GM23338 (cell line): Measurements from ENCODE around the gene WDR45B. TPM values are rescaled to one million over a fixed set of nuclear protein-coding genes. Genes with fewer than 3 reads are reported as not detected.

ENCODE experiments used
- ATAC-seq: fragments of 200-7000 bp; cut with Tn5 transposase; 3 replicates; pipeline ENCODE4 v1.9.1; 2020
- DNase-seq: peaks from one replicate; pipeline ENCODE4 v3.0.0-alpha.2; 2015; ENCODE audit warnings: low spot score
- H2AFZ ChIP-seq: fragments of 200-600 bp; sonication (generic); 2 replicates; pipeline ENCODE4 v1.8.0; 2016; ENCODE audit warnings: antibody characterized with exemption, mild to moderate bottlenecking, moderate library complexity
- H3F3A ChIP-seq: fragments of 200-600 bp; sonication (generic); replicated peaks from 2 replicates; pipeline ENCODE4 v1.8.0; 2017; ENCODE audit warnings: antibody characterized with exemption, mixed run types, low read depth
- H3K27ac ChIP-seq: fragments of 200-600 bp; sonication (generic); 2 replicates; pipeline ENCODE4 v1.6.1; 2016; ENCODE audit warnings: low read depth
- H3K27me3 ChIP-seq: fragments of 200-600 bp; sonication (generic); 2 replicates; pipeline ENCODE4 v1.8.0; 2016; ENCODE audit warnings: mild to moderate bottlenecking, mixed run types, moderate library complexity; ENCODE audit not compliant: insufficient read depth
- H3K36me3 ChIP-seq: fragments of 200-600 bp; sonication (generic); 2 replicates; pipeline ENCODE4 v1.8.0; 2016; ENCODE audit warnings: mild to moderate bottlenecking; ENCODE audit not compliant: insufficient read depth
- H3K4me1 ChIP-seq: fragments of 200-600 bp; sonication (generic); 2 replicates; pipeline ENCODE4 v1.8.0; 2016; ENCODE audit warnings: mild to moderate bottlenecking, moderate library complexity; ENCODE audit not compliant: insufficient read depth
- H3K4me2 ChIP-seq: fragments of 200-600 bp; sonication (generic); 2 replicates; pipeline ENCODE4 v1.7.1; 2017; ENCODE audit warnings: mixed run types
- H3K4me3 ChIP-seq: fragments of 200-600 bp; sonication (generic); 2 replicates; pipeline ENCODE4 v1.6.1; 2016; ENCODE audit warnings: mixed run types
- H3K79me2 ChIP-seq: fragments of 200-600 bp; sonication (generic); replicated peaks from 2 replicates; pipeline ENCODE4 v1.8.0; 2017; ENCODE audit warnings: mild to moderate bottlenecking; ENCODE audit not compliant: insufficient read depth
- H3K9me2 ChIP-seq: fragments of 200-600 bp; sonication (generic); 2 replicates; pipeline ENCODE4 v1.8.0; 2017; ENCODE audit not compliant: insufficient read depth
- H4K20me1 ChIP-seq: fragments of 200-600 bp; sonication (generic); replicated peaks from 2 replicates; pipeline ENCODE4 v1.8.0; 2017; ENCODE audit warnings: mild to moderate bottlenecking; ENCODE audit not compliant: insufficient read depth
- H3K27ac Mint-ChIP-seq: 2 replicates; pipeline ENCODE4 v1.8.0; 2020; ENCODE audit warnings: inconsistent platforms, mild to moderate bottlenecking, moderate library complexity, mixed read lengths
- H3K27me3 Mint-ChIP-seq: 3 replicates; pipeline ENCODE4 v1.8.0; 2022; ENCODE audit warnings: low read depth, mild to moderate bottlenecking, moderate library complexity, mixed read lengths, inconsistent platforms; ENCODE audit not compliant: insufficient read depth, poor library complexity
- H3K36me3 Mint-ChIP-seq: 3 replicates; pipeline ENCODE4 v1.8.0; 2021; ENCODE audit warnings: low read depth, mild to moderate bottlenecking, inconsistent platforms, moderate library complexity, mixed read lengths
- H3K4me1 Mint-ChIP-seq: 3 replicates; pipeline ENCODE4 v1.8.0; 2020; ENCODE audit warnings: mild to moderate bottlenecking, inconsistent platforms, mixed read lengths
- H3K4me3 Mint-ChIP-seq: 3 replicates; pipeline ENCODE4 v1.8.0; 2021; ENCODE audit warnings: moderate library complexity, mild to moderate bottlenecking, inconsistent platforms, mixed read lengths
- H3K9me3 Mint-ChIP-seq: 3 replicates; pipeline ENCODE4 v1.8.0; 2020; ENCODE audit warnings: moderate library complexity, mild to moderate bottlenecking, inconsistent platforms, mixed read lengths
- CREB1 ChIP-seq: fragments of 250-450 bp; sonication (Bioruptor Pico); IDR thresholded peaks from 2 replicates; pipeline ENCODE4 v1.5.0; 2020; ENCODE audit warnings: low read depth, mild to moderate bottlenecking, moderate library complexity
- EZH2 ChIP-seq: fragments of 200-600 bp; sonication (generic); IDR thresholded peaks from one replicate; pipeline ENCODE4 v1.8.0; 2017; ENCODE audit warnings: antibody characterized with exemption, mild to moderate bottlenecking, low read depth; ENCODE audit not compliant: unreplicated experiment
- EZH2phosphoT487 ChIP-seq: fragments of 200-600 bp; sonication (generic); IDR thresholded peaks from one replicate; pipeline ENCODE4 v1.8.1; 2018; ENCODE audit warnings: antibody characterized with exemption; ENCODE audit not compliant: unreplicated experiment
- REST ChIP-seq: IDR thresholded peaks from one replicate; pipeline ENCODE4 v1.6.1; 2018; ENCODE audit warnings: antibody characterized with exemption; ENCODE audit not compliant: unreplicated experiment
- STAT1 ChIP-seq: IDR thresholded peaks from one replicate; pipeline ENCODE4 v1.6.1; 2016; ENCODE audit warnings: antibody characterized with exemption; ENCODE audit not compliant: unreplicated experiment
- ZNF331 ChIP-seq: fragments of 250-450 bp; sonication (Bioruptor Pico); IDR thresholded peaks from 2 replicates; pipeline ENCODE4 v1.5.0; 2020; ENCODE audit warnings: low read depth, mild to moderate bottlenecking, moderate library complexity
- ZNF462 ChIP-seq: fragments of 250-450 bp; sonication (Bioruptor Pico); IDR thresholded peaks from 2 replicates; pipeline ENCODE4 v1.5.0; 2020; ENCODE audit warnings: mild to moderate bottlenecking, moderate library complexity
- polyA plus RNA-seq: library from polyadenylated mRNA; unstranded; fragments of >200 nt; fragmentation: Nextera tagmentation; extraction: Ambion mirVana; gene quantifications from 2 replicates; pipeline ENCODE4 v1.2.1, GENCODE V29; 2016
- total RNA-seq: library from RNA; depleted of rRNA; stranded (reverse); fragments of >200 nt; shearing (Covaris generic); gene quantifications from 2 replicates; pipeline ENCODE4 v1.2.3, GENCODE V29; 2014
- TF ChIP-seq, protein P1 (sequence below): IDR thresholded peaks from 2 replicates; pipeline ENCODE4 v1.6.1; 2016; ENCODE audit warnings: antibody characterized with exemption

Gene WDR45B
- total and polyA plus RNA-seq, 2 experiments from 2014 or later = 69.4 to 96.4 TPM

GRCh38 chr17:82690786-82691489 is 42.7 kb upstream of the WDR45B start:
- H3F3A ChIP-seq = no peaks in the 10 kb centered on the region
- H3K79me2 ChIP-seq = no peaks in the 10 kb centered on the region
- H3K4me1 ChIP-seq = no peaks in the 10 kb centered on the region
- no peaks in the 10 kb centered on the region; the same call in 2 of the 3 replicates for H3K4me1 Mint-ChIP-seq
- peaks cover 6% of the 10 kb centered on the region for H3K27me3 ChIP-seq
- no peak overlapping the region for H2AFZ ChIP-seq
- no peaks in the 10 kb centered on the region for H3K36me3 ChIP-seq
- H3K36me3 Mint-ChIP-seq = no peaks in the 10 kb centered on the region
- ATAC-seq (no peak), DNase-seq (no peak)
- H3K27me3 Mint-ChIP-seq = peaks cover 5% of the 10 kb centered on the region
- no peaks in the 10 kb centered on the region for H4K20me1 ChIP-seq
- H3K4me2 ChIP-seq = no peak overlapping the region
- no peak overlapping the region for H3K4me3 ChIP-seq
- TF ChIP-seq ZNF331 (CRISPR knock-in tag) (no peak), ZNF462 (CRISPR knock-in tag) (no peak), EZH2 (no peak), STAT1 (no peak), CREB1 (CRISPR knock-in tag) (no peak)
- no peaks in the 10 kb centered on the region for H3K9me2 ChIP-seq
- H3K27ac Mint-ChIP-seq = no peak overlapping the region
- H3K9me3 Mint-ChIP-seq = no peaks in the 10 kb centered on the region; the same call in 2 of the 3 replicates
- H3K27ac ChIP-seq = no peak overlapping the region
- no peak overlapping the region for H3K4me3 Mint-ChIP-seq

DNA sequence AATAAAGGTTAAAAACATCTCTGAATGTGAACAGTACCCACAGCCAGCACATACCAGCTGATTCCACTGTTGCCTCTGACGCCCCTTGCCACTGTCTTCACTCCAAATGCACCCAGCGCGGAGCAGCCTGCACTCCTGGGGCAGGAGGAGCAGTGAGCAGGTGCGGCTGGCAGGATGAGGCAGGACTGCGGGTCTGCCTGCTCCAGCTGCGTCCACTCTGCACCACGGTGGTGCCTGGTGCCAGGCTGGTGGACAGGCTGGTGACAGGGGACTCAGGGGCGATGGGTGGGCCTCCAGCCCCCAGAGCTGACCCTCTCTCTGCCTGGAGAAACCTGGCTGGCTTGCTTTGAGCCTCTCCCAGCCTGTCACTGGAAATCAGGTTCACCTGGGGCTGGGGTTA is 40.8 kb upstream of the WDR45B start:
- Histone ChIP-seq H3F3A (no peaks in the 10 kb centered on the region), H3K36me3 (no peaks in the 10 kb centered on the region), H2AFZ (no peak overlapping the region), H3K4me2 (no peak overlapping the region), H3K4me1 (no peaks in the 10 kb centered on the region), H4K20me1 (no peaks in the 10 kb centered on the region), H3K4me3 (no peak overlapping the region), H3K9me2 (no peaks in the 10 kb centered on the region), H3K27ac (no peak overlapping the region), H3K79me2 (no peaks in the 10 kb centered on the region), H3K27me3 (no peaks in the 10 kb centered on the region)
- Mint-ChIP-seq H3K27me3 (no peaks in the 10 kb centered on the region), H3K27ac (no peak overlapping the region), H3K36me3 (no peaks in the 10 kb centered on the region), H3K4me3 (no peak overlapping the region), H3K9me3 (no peaks in the 10 kb centered on the region; the same call in 2 of the 3 replicates), H3K4me1 (no peaks in the 10 kb centered on the region; the same call in 2 of the 3 replicates)
- ATAC-seq (no peak; the same call in 2 of the 3 replicates), DNase-seq (no peak)
- TF ChIP-seq EZH2phosphoT487 = no peak
- TF ChIP-seq, protein P1, sequence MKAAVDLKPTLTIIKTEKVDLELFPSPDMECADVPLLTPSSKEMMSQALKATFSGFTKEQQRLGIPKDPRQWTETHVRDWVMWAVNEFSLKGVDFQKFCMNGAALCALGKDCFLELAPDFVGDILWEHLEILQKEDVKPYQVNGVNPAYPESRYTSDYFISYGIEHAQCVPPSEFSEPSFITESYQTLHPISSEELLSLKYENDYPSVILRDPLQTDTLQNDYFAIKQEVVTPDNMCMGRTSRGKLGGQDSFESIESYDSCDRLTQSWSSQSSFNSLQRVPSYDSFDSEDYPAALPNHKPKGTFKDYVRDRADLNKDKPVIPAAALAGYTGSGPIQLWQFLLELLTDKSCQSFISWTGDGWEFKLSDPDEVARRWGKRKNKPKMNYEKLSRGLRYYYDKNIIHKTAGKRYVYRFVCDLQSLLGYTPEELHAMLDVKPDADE = no peak
- no peak for TF ChIP-seq REST
- no peak for TF ChIP-seq CREB1 (CRISPR knock-in tag)
